NCI-H2196 treated with DMSO at 0.1 percent for 48 hours (cell line): Measurements from ENCODE around the gene A2M.

Experiments used
- DNase-seq: peaks from one replicate; lab custom pipeline; 2025; ENCODE audit not compliant: unreplicated experiment; lab: John Stamatoyannopoulos, UW

The A2M gene

DNA sequence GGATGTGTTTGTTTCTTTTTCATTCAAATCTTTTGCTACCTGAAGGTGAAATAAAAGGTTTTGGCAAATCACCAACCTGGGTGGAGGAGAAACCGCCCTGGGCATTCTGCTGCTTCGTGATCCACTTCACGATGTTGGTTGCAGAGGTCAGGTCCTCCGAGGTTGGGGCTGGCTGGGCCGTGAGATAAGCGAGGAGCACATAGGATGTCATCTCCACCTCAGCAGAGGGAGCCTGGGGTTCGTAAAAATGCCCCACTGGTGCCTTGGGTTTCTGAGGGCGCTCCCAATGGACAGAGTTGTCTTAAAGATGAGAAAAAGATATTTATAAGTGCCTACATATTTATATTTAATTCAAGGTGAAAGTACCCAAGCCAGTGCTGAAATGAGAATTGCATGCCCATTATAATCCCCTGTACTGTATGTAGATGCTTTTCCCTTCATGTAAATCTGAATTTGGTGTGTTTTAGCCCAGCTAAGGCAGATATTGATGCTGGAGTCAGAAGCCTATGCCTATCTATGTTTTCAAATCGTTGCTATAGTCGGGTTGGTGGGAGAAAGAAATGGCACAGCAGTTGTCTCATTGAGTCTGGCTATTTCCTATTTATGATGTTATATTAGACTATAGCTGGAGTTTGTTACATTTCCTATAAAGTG lies 41.1 kb downstream of the A2M start:
- no peak for DNase-seq

DNA sequence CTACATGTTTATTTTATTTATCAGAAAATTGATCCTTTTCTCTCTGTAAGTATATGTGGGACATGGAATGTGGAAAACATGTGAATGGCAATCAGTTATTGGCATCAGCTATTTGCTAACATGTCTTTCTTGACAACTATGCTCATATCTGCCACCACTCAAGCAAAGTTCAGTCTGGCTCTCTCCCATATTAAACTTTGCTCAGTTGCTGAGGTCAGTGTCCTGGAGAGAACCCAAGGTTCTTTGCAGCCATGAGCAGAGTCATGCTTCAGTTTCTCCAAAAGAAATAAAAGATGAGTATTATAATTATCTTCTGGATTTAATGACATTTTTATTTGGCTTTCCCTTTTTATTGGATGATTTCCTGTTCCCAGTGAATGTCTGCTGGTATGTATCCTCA lies 42.6 kb downstream of the A2M start:
- DNase-seq: no peak

- no peak for DNase-seq
Observed at GRCh38 chr12:9072481-9073038, 43.2 kb downstream of the A2M start.

DNA sequence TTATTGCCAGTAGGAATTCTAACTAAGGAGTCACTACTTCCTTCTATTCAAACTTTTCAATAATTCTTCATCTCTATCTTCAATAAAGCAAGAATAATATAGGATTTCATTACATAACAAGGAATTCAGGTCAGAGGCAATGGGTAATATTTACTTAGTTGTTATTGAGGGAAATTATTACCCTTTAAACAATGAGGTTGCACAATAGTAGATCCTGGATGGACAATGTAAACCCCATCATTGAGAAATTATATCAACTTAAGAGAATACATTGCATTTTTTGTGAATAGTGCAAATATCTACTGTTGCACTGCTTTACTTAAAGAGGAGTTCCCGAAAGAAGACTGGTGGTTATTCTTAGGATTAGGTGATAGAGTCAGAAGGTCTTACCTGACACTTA lies 43.8 kb downstream of the A2M start:
- DNase-seq: no peak

- no peak for DNase-seq
Observed at GRCh38 chr12:9071518-9071917, 44.2 kb downstream of the A2M start.

GRCh38 chr12:9070351-9070750 lies 45.4 kb downstream of the A2M start:
- no peak for DNase-seq

DNA sequence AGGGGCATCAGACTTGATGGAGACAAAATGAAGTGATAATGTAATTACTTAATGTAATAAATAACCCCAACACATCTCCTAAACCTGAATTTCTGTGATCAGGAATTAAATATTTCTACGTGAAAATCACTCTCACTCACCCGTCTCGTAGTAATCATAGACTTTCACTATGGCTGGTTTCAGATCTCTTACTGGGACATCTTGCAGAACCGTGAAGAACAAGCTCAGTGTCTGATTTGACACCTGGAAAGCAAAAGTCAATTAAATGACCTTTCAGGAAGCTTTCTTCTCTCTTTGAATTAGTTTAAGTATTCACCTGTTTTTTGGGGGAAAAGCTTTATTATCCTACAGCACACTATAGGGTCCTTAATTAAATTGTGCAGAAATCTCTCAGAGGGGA lies 47.1 kb downstream of the A2M start:
- DNase-seq: no peak

- DNase-seq: no peak
Observed at GRCh38 chr12:9068086-9068485, 47.6 kb downstream of the A2M start.

DNA sequence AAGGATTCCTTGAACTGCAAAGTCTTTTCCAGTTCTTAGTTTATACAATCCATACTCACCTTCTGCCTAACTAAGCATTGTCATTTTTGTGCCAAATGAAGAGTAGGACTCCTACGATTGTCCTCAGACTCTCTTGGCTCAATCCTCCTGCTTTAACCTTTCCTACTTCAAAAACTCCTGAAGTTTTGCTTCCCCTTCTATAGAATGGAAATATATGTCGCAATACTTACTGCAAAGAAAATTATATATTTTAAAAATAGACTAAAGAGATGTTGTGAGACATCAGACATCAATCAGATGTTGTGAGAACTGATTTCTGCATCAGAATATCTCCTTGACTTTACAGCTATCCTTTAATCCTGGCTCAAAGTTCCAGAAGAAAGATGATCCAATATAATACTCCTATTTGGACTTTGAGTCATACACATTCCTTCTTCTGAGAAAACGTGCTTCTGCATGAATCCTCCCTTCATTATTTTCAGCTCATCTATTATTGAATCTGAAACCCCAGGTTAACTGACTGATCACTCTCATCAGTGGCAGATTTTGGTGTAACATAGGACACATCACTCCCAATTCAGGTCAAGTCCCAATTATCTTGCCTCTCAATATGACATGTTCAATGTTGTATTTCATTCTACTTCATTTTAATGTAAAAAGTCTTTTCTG lies 48.8 kb downstream of the A2M start:
- DNase-seq: no peak

GRCh38 chr12:9066183-9066623 lies 49.5 kb downstream of the A2M start:
- DNase-seq: no peak

- no peak for DNase-seq
Observed at GRCh38 chr12:9065607-9065856, 50.2 kb downstream of the A2M start.

DNA sequence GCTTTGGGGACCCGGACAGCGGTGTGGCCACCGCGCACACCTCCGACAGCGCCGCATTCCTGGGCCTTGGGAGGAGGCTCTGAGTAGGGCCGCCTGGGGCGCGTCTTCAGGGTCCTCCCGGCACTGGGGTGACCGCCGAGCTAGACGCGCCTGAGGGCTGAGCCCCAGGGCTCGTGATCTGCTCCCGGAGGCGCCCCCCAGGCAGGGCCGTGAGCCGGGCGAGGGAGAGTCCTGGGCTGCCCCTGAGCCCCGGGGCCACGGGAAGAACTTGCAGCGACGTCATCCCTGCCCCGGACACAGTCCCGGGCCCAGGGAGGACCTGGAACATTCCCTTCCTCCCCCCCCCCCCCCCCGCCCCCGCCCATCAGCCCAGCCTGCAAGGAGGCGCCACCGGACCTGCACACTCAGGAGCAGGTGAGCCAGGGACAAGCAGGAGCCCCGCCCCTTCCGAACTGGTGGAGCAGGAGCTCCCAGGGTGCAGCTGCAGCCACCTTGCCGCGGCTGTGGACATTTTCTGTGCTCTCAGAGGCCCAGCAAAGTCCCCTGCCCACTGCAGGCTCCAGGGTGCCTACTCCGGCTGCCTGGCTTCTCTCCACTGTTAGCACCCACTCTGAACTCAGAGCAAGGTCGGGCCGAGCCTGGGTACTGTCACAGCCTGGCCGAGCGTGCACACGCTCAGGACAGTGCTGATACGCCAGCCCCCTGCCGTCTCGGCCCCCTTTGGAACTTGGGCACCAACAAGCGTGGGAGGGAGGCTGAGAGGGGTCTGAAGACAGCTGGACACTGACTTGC lies 50.7 kb downstream of the A2M start:
- peak; percentile 7 for DNase-seq

DNA sequence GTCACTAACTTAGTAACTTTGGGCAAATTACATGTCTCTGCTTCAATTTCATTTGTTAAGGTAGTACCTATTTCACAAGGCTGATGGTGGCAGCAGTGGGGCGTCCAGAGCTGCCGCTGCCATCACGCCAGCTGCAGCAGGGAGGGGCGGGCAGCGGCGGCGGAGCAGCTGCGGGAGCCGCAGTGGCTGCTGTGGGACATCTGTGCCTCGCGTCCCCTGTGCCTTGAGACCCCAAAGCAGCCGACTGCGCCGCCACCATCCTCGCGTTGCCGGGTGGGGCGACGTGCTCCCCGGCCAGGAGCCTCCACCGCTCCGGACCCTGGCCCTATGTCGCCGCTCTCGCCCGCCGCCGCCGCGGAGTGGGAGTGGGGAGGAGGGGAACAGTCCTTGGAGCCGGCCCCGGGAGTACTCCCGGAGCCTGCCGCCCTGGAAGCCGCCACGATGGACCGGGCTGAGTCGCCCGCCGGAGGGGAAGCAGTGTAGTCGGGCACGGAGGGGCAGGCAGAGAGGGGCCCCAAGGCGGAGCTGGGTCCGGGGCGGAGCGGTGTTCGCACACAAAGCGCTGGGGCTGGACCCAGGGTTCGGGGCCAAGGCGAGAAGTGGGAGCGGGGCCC lies 51.4 kb downstream of the A2M start:
- DNase-seq: peak; percentile 19

GRCh38 chr12:9052610-9053009 lies 63.1 kb downstream of the A2M start:
- DNase-seq: no peak

DNA sequence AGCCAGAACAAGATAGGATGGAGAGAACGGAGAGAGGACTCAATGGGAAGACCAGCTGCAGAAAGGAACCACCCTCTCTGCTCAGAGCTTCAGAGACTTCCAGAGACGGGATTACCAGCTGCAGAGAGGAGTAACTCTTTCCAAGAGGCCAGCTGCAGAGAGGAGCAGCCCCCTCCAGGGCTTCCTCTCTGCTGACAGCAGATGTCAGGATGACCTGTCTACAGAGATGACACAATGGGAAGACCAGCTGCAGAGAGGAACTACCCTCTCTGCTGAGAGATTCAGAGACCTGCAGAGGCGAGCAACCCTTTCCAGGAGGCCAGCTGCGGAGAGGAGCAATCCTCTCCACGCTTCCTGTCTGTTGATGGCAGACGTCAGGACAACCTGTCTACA lies 64.6 kb downstream of the A2M start:
- DNase-seq: no peak

DNA sequence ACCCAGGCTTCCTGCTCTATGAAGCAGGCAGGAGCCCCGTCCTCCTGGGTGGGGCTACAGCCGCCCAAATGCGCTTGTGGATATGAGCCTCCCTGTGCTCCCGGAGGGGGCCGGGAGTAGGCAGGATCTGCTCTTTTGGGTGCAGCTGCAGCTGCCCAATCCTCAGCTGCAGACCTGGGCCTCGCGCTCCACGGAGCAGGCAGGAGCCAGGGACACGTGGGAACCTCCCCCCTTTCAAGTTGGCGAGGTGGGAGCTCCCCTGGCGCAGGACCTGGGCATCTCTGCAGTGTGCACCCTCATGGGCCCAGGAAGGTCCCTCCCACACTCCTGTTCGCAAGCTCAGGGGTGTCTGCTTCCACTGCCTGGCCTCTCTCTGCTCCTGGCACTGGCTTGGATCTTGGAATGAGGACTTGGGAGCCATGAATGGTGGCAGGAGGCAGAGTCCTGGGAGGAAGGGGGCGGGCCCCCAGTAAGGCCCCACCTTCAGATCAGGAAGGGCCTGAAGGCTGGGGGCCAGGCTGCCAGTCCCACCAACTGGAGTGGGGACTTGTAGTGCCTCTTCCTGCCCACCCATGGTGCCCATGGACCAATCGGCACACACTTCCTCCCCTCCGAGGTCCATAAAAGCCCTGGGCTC lies 65.1 kb downstream of the A2M start:
- no peak for DNase-seq

GRCh38 chr12:9049520-9050133 lies 66.1 kb downstream of the A2M start:
- DNase-seq: no peak

DNA sequence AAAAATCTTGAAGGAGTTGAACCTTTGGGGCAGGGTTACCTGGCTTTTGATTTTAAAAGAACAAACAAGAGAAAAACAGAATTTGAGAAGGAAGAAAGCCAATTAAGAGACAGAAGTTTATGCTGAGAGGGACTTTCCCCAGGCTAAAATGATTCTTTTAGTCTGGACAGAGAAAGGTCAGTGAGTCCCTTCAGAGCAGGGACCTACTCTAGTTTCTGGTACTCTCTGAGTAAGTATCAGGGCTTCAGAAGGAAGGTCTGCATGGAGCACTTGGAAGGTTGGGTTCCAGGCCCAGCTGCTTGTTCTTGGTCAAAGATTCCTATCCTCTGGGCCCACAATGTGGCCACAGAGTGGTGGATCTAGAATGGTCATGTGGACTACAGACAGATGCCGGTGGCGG lies 66.8 kb downstream of the A2M start:
- DNase-seq: no peak

- no peak for DNase-seq
Observed at GRCh38 chr12:9047105-9047504, 68.6 kb downstream of the A2M start.

GRCh38 chr12:9043766-9044165 lies 72.0 kb downstream of the A2M start:
- DNase-seq: no peak

DNA sequence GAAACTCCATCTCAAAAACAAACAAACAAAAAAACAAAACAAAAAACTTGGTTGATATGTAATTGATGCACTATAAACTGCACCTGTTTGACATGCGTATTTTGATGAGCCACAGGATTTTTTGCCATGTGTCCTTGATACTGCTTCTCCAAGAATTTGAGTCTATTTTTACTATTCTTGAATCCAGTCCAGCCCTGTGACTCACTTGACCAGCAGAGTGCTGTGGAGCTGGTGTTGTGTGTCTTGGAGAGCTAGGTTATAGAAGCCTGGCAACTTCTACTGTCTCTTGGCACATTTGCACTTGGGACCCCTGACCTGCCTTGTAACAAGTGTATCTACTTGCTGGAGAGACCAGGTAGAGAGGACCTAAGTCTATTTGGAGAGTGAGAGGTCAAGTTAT lies 74.4 kb downstream of the A2M start:
- no peak for DNase-seq
